ENCODE data around the gene DGKI. TPM values are rescaled to one million over a fixed set of nuclear protein-coding genes. Genes with fewer than 3 reads are reported as not detected.

Gene DGKI
- total and polyA plus RNA-seq, 2 of the 13 experiments (the other 11 are each of a cell fraction or from before 2014, with no cell fraction given), result 0.09 to 0.17 TPM

GRCh38 chr7:137613006-137613525 is 233.7 kb downstream of the DGKI start:
- POLR2A ChIA-PET, result no interaction called here
- CTCF ChIA-PET (ENCODE audit: low intra/inter-chr PET ratio, low total read pairs), result no interaction called here
- BruUV-seq (replicated peaks), result no TSS peak

More at GRCh38 chr7:137613006-137613525, 233.7 kb downstream of the DGKI start:
- H3K4me3 ChIP-seq (replicated peaks in 1 of 3; ENCODE audit: insufficient read depth in 1 of 3, low read depth in 2 of 3, low read length in 3 of 3), result no peak overlapping the region
- H3K4me1 ChIP-seq (ENCODE audit: insufficient read depth, low read length), result peaks cover 5% of the 10 kb centered on the region; the same call in 1 of the 2 replicates
- no peaks in the 10 kb centered on the region for H4K20me1 ChIP-seq (ENCODE audit: insufficient read depth, low read length)
- DNase-seq (ENCODE audit: low spot score) (no peak), FAIRE-seq (no peak), ATAC-seq (no peak)
- H3K9ac ChIP-seq (ENCODE audit: insufficient read depth, low read depth, low read length), result no peak overlapping the region
- TF ChIP-seq, protein P1, sequence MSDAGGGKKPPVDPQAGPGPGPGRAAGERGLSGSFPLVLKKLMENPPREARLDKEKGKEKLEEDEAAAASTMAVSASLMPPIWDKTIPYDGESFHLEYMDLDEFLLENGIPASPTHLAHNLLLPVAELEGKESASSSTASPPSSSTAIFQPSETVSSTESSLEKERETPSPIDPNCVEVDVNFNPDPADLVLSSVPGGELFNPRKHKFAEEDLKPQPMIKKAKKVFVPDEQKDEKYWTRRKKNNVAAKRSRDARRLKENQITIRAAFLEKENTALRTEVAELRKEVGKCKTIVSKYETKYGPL (CRISPR knock-in tag; IDR thresholded peaks at IDR 0.05), result no peak
- no peak for TF ChIP-seq YEATS2 (CRISPR knock-in tag; IDR thresholded peaks at IDR 0.05; ENCODE audit: borderline replicate concordance)
- no peak for TF ChIP-seq ZNF160 (CRISPR knock-in tag; IDR thresholded peaks at IDR 0.05)
- no peak for TF ChIP-seq CREB1 (IDR thresholded peaks at IDR 0.05)
- no peak for TF ChIP-seq CREB1 (CRISPR knock-in tag; IDR thresholded peaks at IDR 0.05)
- TF ChIP-seq ZNF329 (CRISPR knock-in tag; IDR thresholded peaks at IDR 0.05; ENCODE audit: low read depth), result no peak
- TF ChIP-seq, protein P2, sequence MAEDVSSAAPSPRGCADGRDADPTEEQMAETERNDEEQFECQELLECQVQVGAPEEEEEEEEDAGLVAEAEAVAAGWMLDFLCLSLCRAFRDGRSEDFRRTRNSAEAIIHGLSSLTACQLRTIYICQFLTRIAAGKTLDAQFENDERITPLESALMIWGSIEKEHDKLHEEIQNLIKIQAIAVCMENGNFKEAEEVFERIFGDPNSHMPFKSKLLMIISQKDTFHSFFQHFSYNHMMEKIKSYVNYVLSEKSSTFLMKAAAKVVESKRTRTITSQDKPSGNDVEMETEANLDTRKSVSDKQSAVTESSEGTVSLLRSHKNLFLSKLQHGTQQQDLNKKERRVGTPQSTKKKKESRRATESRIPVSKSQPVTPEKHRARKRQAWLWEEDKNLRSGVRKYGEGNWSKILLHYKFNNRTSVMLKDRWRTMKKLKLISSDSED (CRISPR knock-in tag; IDR thresholded peaks at IDR 0.05), result no peak
- TF ChIP-seq SKIL (CRISPR knock-in tag; IDR thresholded peaks at IDR 0.05; ENCODE audit: borderline replicate concordance), result no peak
- TF ChIP-seq SUZ12 (IDR thresholded peaks at IDR 0.05; ENCODE audit: low read depth, low read length), result no peak
- no peak for TF ChIP-seq CHD2 (IDR thresholded peaks at IDR 0.05; ENCODE audit: low read depth, low read length)
- no peak for TF ChIP-seq NCOA1 (CRISPR knock-in tag; IDR thresholded peaks at IDR 0.05)
- no peak for TF ChIP-seq ZNF383 (CRISPR knock-in tag; IDR thresholded peaks at IDR 0.05; ENCODE audit: borderline replicate concordance)
- no peak for TF ChIP-seq HMG20B (CRISPR knock-in tag; conservative IDR thresholded peaks at IDR 0.05)
- TF ChIP-seq, protein P3, sequence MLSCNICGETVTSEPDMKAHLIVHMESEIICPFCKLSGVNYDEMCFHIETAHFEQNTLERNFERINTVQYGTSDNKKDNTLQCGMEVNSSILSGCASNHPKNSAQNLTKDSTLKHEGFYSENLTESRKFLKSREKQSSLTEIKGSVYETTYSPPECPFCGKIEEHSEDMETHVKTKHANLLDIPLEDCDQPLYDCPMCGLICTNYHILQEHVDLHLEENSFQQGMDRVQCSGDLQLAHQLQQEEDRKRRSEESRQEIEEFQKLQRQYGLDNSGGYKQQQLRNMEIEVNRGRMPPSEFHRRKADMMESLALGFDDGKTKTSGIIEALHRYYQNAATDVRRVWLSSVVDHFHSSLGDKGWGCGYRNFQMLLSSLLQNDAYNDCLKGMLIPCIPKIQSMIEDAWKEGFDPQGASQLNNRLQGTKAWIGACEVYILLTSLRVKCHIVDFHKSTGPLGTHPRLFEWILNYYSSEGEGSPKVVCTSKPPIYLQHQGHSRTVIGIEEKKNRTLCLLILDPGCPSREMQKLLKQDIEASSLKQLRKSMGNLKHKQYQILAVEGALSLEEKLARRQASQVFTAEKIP (CRISPR knock-in tag; IDR thresholded peaks at IDR 0.05; ENCODE audit: borderline replicate concordance), result no peak
- no peak for TF ChIP-seq ZNF891 (CRISPR knock-in tag; IDR thresholded peaks at IDR 0.05)
- TF ChIP-seq ZBTB7A (CRISPR knock-in tag; IDR thresholded peaks at IDR 0.05), result no peak
- TF ChIP-seq NPAS2 (CRISPR knock-in tag; IDR thresholded peaks at IDR 0.05; ENCODE audit: borderline replicate concordance), result no peak
- no peak for TF ChIP-seq ONECUT2 (CRISPR knock-in tag; IDR thresholded peaks at IDR 0.05)
- TF ChIP-seq ZNF543 (CRISPR knock-in tag; IDR thresholded peaks at IDR 0.05), result no peak
- no peak for TF ChIP-seq TOE1 (CRISPR knock-in tag; IDR thresholded peaks at IDR 0.05)
- TF ChIP-seq ZNF234 (CRISPR knock-in tag; conservative IDR thresholded peaks at IDR 0.05), result no peak
- H2AFZ ChIP-seq (ENCODE audit: low read length), result no peak overlapping the region
- intact Hi-C loops (cut with micrococcal nuclease; ENCODE audit: unreplicated experiment), result no loop called here
- peaks cover 1 to 17% of the 10 kb centered on the region in 2 experiments; a peak in 3 of 5 replicates for H3K27me3 ChIP-seq (ENCODE audit: control insufficient read depth in 1 of 2, insufficient read depth in 2 of 2, low read length in 2 of 2)
- H3K36me3 ChIP-seq (replicated peaks in 1 of 2; ENCODE audit: control insufficient read depth in 1 of 2, insufficient read depth in 2 of 2, low read length in 2 of 2), result no peaks in the 10 kb centered on the region
- H3K27ac ChIP-seq (ENCODE audit: extremely low read length, insufficient read depth, low read length), result no peak overlapping the region
- H3K4me2 ChIP-seq (ENCODE audit: low read depth, low read length), result no peak overlapping the region
- WGBS (ENCODE audit: low lambda C conversion rate), result 37% methylated on average over 3 of the region's 3 CpGs
- no peaks in the 10 kb centered on the region for H3K79me2 ChIP-seq (ENCODE audit: insufficient read depth, low read length)
- H3K9me3 ChIP-seq (ENCODE audit: low read length), result no peaks in the 10 kb centered on the region
- in situ Hi-C loops (cut with HindIII; ENCODE audit: extremely low pct_ligation_motif_present, low pct_unique_long_range_greater_than_20kb), result no loop called here
